ENCODE measurements around the gene WHRN. TPM values are rescaled to one million over a fixed set of nuclear protein-coding genes. Genes with fewer than 3 reads are reported as not detected.

WHRN gene
- total RNA-seq, 1 experiment from 2014 or later = 24.3 TPM

DNA sequence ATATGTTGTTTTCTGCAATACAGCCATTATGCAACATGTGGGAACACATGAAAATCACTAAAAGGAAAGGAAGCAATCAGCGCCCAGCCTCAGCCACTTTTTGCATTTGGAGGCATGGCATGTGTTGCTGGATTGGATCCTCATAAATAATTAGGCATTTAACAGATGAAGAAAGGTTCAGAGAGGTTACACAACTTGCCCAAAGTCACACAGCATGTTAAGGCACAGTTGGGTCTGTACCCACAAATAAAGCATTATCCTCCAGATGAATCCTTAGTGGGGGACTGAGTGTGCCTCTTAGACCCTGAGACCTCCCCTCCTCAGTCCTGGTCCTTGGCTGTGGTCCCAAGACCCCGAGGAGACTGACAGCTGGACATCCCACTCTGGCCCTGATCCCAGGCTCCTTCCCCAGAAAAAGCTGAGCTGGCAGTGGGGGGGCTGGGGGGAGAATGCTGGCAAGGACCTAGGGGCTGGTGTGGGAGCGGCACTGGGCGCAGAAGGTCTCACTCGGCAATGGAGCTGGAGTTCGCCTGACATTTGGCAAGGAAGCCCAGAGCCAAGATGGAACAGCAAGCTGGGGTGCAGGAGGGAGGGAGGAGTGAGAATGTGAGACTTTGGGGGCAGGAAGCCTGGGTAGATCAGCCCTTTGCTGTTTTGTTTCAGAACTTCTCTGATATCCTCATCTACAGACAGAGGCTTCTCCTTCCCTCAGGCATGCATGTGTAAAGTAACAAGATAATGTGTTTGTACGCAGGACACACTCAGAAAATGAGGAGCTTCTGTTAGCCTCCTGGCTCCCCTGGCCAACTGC, 110.5 kb downstream of the WHRN start:
- no peaks in the 10 kb centered on the region for H3K36me3 Mint-ChIP-seq
- H3K27me3 Mint-ChIP-seq (ENCODE audit: low read depth) = no peaks in the 10 kb centered on the region
- TF ChIP-seq FOXK1 (CRISPR knock-in tag; IDR thresholded peaks at IDR 0.05) (no peak), NFYB (CRISPR knock-in tag; conservative IDR thresholded peaks at IDR 0.05; ENCODE audit: low read depth) (no peak), FOXP4 (CRISPR knock-in tag; IDR thresholded peaks at IDR 0.05) (no peak), NR1H2 (CRISPR knock-in tag; IDR thresholded peaks at IDR 0.05) (no peak), PRRX2 (CRISPR knock-in tag; IDR thresholded peaks at IDR 0.05) (no peak), SOX15 (CRISPR knock-in tag; IDR thresholded peaks at IDR 0.05) (no peak), HMGA2 (CRISPR knock-in tag; IDR thresholded peaks at IDR 0.05) (no peak), MYBL2 (CRISPR knock-in tag; IDR thresholded peaks at IDR 0.05) (no peak), NFATC4 (CRISPR knock-in tag; IDR thresholded peaks at IDR 0.05) (no peak), E2F1 (CRISPR knock-in tag; IDR thresholded peaks at IDR 0.05) (no peak), ATF1 (CRISPR knock-in tag; IDR thresholded peaks at IDR 0.05) (no peak), ATF3 (CRISPR knock-in tag; conservative IDR thresholded peaks at IDR 0.05) (no peak), FOXP1 (CRISPR knock-in tag; IDR thresholded peaks at IDR 0.05; ENCODE audit: borderline replicate concordance) (no peak), ESRRA (CRISPR knock-in tag; IDR thresholded peaks at IDR 0.05; ENCODE audit: borderline replicate concordance) (no peak)
- TF ChIP-seq, protein P1, sequence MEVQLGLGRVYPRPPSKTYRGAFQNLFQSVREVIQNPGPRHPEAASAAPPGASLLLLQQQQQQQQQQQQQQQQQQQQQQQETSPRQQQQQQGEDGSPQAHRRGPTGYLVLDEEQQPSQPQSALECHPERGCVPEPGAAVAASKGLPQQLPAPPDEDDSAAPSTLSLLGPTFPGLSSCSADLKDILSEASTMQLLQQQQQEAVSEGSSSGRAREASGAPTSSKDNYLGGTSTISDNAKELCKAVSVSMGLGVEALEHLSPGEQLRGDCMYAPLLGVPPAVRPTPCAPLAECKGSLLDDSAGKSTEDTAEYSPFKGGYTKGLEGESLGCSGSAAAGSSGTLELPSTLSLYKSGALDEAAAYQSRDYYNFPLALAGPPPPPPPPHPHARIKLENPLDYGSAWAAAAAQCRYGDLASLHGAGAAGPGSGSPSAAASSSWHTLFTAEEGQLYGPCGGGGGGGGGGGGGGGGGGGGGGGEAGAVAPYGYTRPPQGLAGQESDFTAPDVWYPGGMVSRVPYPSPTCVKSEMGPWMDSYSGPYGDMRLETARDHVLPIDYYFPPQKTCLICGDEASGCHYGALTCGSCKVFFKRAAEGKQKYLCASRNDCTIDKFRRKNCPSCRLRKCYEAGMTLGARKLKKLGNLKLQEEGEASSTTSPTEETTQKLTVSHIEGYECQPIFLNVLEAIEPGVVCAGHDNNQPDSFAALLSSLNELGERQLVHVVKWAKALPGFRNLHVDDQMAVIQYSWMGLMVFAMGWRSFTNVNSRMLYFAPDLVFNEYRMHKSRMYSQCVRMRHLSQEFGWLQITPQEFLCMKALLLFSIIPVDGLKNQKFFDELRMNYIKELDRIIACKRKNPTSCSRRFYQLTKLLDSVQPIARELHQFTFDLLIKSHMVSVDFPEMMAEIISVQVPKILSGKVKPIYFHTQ (CRISPR knock-in tag; IDR thresholded peaks at IDR 0.05) = no peak
- TF ChIP-seq, protein P2, sequence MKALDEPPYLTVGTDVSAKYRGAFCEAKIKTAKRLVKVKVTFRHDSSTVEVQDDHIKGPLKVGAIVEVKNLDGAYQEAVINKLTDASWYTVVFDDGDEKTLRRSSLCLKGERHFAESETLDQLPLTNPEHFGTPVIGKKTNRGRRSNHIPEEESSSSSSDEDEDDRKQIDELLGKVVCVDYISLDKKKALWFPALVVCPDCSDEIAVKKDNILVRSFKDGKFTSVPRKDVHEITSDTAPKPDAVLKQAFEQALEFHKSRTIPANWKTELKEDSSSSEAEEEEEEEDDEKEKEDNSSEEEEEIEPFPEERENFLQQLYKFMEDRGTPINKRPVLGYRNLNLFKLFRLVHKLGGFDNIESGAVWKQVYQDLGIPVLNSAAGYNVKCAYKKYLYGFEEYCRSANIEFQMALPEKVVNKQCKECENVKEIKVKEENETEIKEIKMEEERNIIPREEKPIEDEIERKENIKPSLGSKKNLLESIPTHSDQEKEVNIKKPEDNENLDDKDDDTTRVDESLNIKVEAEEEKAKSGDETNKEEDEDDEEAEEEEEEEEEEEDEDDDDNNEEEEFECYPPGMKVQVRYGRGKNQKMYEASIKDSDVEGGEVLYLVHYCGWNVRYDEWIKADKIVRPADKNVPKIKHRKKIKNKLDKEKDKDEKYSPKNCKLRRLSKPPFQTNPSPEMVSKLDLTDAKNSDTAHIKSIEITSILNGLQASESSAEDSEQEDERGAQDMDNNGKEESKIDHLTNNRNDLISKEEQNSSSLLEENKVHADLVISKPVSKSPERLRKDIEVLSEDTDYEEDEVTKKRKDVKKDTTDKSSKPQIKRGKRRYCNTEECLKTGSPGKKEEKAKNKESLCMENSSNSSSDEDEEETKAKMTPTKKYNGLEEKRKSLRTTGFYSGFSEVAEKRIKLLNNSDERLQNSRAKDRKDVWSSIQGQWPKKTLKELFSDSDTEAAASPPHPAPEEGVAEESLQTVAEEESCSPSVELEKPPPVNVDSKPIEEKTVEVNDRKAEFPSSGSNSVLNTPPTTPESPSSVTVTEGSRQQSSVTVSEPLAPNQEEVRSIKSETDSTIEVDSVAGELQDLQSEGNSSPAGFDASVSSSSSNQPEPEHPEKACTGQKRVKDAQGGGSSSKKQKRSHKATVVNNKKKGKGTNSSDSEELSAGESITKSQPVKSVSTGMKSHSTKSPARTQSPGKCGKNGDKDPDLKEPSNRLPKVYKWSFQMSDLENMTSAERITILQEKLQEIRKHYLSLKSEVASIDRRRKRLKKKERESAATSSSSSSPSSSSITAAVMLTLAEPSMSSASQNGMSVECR (CRISPR knock-in tag; IDR thresholded peaks at IDR 0.05; ENCODE audit: borderline replicate concordance) = no peak
- TF ChIP-seq, protein P3, sequence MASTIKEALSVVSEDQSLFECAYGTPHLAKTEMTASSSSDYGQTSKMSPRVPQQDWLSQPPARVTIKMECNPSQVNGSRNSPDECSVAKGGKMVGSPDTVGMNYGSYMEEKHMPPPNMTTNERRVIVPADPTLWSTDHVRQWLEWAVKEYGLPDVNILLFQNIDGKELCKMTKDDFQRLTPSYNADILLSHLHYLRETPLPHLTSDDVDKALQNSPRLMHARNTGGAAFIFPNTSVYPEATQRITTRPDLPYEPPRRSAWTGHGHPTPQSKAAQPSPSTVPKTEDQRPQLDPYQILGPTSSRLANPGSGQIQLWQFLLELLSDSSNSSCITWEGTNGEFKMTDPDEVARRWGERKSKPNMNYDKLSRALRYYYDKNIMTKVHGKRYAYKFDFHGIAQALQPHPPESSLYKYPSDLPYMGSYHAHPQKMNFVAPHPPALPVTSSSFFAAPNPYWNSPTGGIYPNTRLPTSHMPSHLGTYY (CRISPR knock-in tag; IDR thresholded peaks at IDR 0.05) = no peak
- TF ChIP-seq, protein P4, sequence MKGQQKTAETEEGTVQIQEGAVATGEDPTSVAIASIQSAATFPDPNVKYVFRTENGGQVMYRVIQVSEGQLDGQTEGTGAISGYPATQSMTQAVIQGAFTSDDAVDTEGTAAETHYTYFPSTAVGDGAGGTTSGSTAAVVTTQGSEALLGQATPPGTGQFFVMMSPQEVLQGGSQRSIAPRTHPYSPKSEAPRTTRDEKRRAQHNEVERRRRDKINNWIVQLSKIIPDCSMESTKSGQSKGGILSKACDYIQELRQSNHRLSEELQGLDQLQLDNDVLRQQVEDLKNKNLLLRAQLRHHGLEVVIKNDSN (CRISPR knock-in tag; IDR thresholded peaks at IDR 0.05) = no peak
- ChIA-PET POLR2A (interaction anchor here (0.6 to 0.9 kb wide), 3 partner anchors 14 to 56 kb away, joined by 3 to 8 read pairs (median 4); no protein-coding TSS in a partner anchor), CTCF (interaction anchor here (1.9 to 2.9 kb wide), 3 partner anchors 11 to 55 kb away, joined by 8 to 13 read pairs (median 9); no protein-coding TSS in a partner anchor)
- DNase-seq (ENCODE audit: low spot score) (no peak), ATAC-seq (no peak)
- peaks cover 47% of the 10 kb centered on the region for H3K4me1 Mint-ChIP-seq
- peak overlapping the region; percentile 62 for H3K27ac Mint-ChIP-seq
- no peaks in the 10 kb centered on the region for H3K9me3 Mint-ChIP-seq
- no peak overlapping the region for H3K4me3 Mint-ChIP-seq
